ENCODE data around the gene IL6ST. TPM values are rescaled to one million over a fixed set of nuclear protein-coding genes. Genes with fewer than 3 reads are reported as not detected.

Gene IL6ST
- total and polyA plus RNA-seq, 2 donors (not counting 1 experiment from before 2014, with no cell fraction given), result 768 to 978 TPM

- Histone ChIP-seq H3K4me1 (ENCODE audit: control insufficient read depth, extremely low read depth, insufficient read depth, low read length) (peaks cover 2% of the 10 kb centered on the region), H3K79me2 (ENCODE audit: control insufficient read depth, insufficient read depth, low read length) (no peaks in the 10 kb centered on the region), H3K27me3 (ENCODE audit: control insufficient read depth, insufficient read depth, low read length) (no peaks in the 10 kb centered on the region), H3K4me2 (ENCODE audit: extremely low read depth, insufficient read depth, low read length) (no peak overlapping the region), H3K9ac (ENCODE audit: insufficient read depth, low read length) (no peak overlapping the region), H3K4me3 (replicated peaks in 1 of 4; ENCODE audit: control extremely low read depth in 1 of 4, insufficient read depth in 1 of 4, low read depth in 3 of 4, low read length in 4 of 4) (no peak overlapping the region), H3K36me3 (ENCODE audit: control insufficient read depth, insufficient read depth, low read length) (peaks cover 2% of the 10 kb centered on the region), H4K20me1 (ENCODE audit: control insufficient read depth, extremely low read depth, insufficient read depth, low read length) (peaks cover 1% of the 10 kb centered on the region), H3K27ac (ENCODE audit: insufficient read depth, low read length) (no peak overlapping the region), H2AFZ (ENCODE audit: low read length) (no peak overlapping the region), H3K9me3 (ENCODE audit: control insufficient read depth, insufficient read depth, low read depth, low read length) (no peaks in the 10 kb centered on the region)
- DNase-seq (ENCODE audit: low read depth in 2 of 2), result no peak
- TF ChIP-seq CTCF (conservative IDR thresholded peaks at IDR 0.05 in 1 of 2, IDR thresholded peaks at IDR 0.05 in 1 of 2; ENCODE audit: low read depth in 1 of 2, low read length in 2 of 2), result no peak
- TF ChIP-seq EZH2 (IDR thresholded peaks at IDR 0.05; ENCODE audit: low read length, missing control alignments), result no peak
Measured at GRCh38 chr5:55933377-55934114, 61.2 kb downstream of the IL6ST start.

- Histone ChIP-seq H3K9ac (ENCODE audit: insufficient read depth, low read length) (no peak overlapping the region), H2AFZ (ENCODE audit: low read length) (no peak overlapping the region), H3K79me2 (ENCODE audit: control insufficient read depth, insufficient read depth, low read length) (no peaks in the 10 kb centered on the region), H3K27me3 (ENCODE audit: control insufficient read depth, insufficient read depth, low read length) (no peaks in the 10 kb centered on the region), H3K36me3 (ENCODE audit: control insufficient read depth, insufficient read depth, low read length) (no peaks in the 10 kb centered on the region), H3K4me2 (ENCODE audit: extremely low read depth, insufficient read depth, low read length) (no peak overlapping the region), H3K27ac (ENCODE audit: insufficient read depth, low read length) (no peak overlapping the region), H4K20me1 (ENCODE audit: control insufficient read depth, extremely low read depth, insufficient read depth, low read length) (peaks cover 1% of the 10 kb centered on the region), H3K4me3 (replicated peaks in 1 of 4; ENCODE audit: control extremely low read depth in 1 of 4, insufficient read depth in 1 of 4, low read depth in 3 of 4, low read length in 4 of 4) (no peak overlapping the region), H3K4me1 (ENCODE audit: control insufficient read depth, extremely low read depth, insufficient read depth, low read length) (peaks cover 2% of the 10 kb centered on the region), H3K9me3 (ENCODE audit: control insufficient read depth, insufficient read depth, low read depth, low read length) (no peaks in the 10 kb centered on the region)
- TF ChIP-seq EZH2 (IDR thresholded peaks at IDR 0.05; ENCODE audit: low read length, missing control alignments), result no peak
- TF ChIP-seq CTCF (conservative IDR thresholded peaks at IDR 0.05 in 1 of 2, IDR thresholded peaks at IDR 0.05 in 1 of 2; ENCODE audit: low read depth in 1 of 2, low read length in 2 of 2), result no peak
- DNase-seq (ENCODE audit: low read depth in 2 of 2), result no peak
Measured at GRCh38 chr5:55932700-55933099, 62.1 kb downstream of the IL6ST start.

GRCh38 chr5:55929020-55929799 lies 65.6 kb downstream of the IL6ST start:
- DNase-seq (ENCODE audit: low read depth in 2 of 2), result no peak
- Histone ChIP-seq H3K27ac (ENCODE audit: insufficient read depth, low read length) (no peak overlapping the region), H3K4me3 (replicated peaks in 1 of 4; ENCODE audit: control extremely low read depth in 1 of 4, insufficient read depth in 1 of 4, low read depth in 3 of 4, low read length in 4 of 4) (no peak overlapping the region), H4K20me1 (ENCODE audit: control insufficient read depth, extremely low read depth, insufficient read depth, low read length) (no peaks in the 10 kb centered on the region), H2AFZ (ENCODE audit: low read length) (no peak overlapping the region), H3K4me2 (ENCODE audit: extremely low read depth, insufficient read depth, low read length) (no peak overlapping the region), H3K27me3 (ENCODE audit: control insufficient read depth, insufficient read depth, low read length) (no peaks in the 10 kb centered on the region), H3K4me1 (ENCODE audit: control insufficient read depth, extremely low read depth, insufficient read depth, low read length) (no peaks in the 10 kb centered on the region), H3K79me2 (ENCODE audit: control insufficient read depth, insufficient read depth, low read length) (no peaks in the 10 kb centered on the region), H3K9me3 (ENCODE audit: control insufficient read depth, insufficient read depth, low read depth, low read length) (no peaks in the 10 kb centered on the region), H3K9ac (ENCODE audit: insufficient read depth, low read length) (no peak overlapping the region), H3K36me3 (ENCODE audit: control insufficient read depth, insufficient read depth, low read length) (no peaks in the 10 kb centered on the region)
- TF ChIP-seq EZH2 (IDR thresholded peaks at IDR 0.05; ENCODE audit: low read length, missing control alignments), result no peak

All from fibroblast of lung (primary cell).